ENCODE data around the gene POLD2.

GRCh38 chr7:44150966-44151941, 27.9 kb upstream of the POLD2 start:
- TF ChIP-seq, protein P1, sequence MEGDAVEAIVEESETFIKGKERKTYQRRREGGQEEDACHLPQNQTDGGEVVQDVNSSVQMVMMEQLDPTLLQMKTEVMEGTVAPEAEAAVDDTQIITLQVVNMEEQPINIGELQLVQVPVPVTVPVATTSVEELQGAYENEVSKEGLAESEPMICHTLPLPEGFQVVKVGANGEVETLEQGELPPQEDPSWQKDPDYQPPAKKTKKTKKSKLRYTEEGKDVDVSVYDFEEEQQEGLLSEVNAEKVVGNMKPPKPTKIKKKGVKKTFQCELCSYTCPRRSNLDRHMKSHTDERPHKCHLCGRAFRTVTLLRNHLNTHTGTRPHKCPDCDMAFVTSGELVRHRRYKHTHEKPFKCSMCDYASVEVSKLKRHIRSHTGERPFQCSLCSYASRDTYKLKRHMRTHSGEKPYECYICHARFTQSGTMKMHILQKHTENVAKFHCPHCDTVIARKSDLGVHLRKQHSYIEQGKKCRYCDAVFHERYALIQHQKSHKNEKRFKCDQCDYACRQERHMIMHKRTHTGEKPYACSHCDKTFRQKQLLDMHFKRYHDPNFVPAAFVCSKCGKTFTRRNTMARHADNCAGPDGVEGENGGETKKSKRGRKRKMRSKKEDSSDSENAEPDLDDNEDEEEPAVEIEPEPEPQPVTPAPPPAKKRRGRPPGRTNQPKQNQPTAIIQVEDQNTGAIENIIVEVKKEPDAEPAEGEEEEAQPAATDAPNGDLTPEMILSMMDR (IDR thresholded peaks at IDR 0.05): no peak
- no peak for TF ChIP-seq EP300 (IDR thresholded peaks at IDR 0.05)
- TF ChIP-seq POLR2A (IDR thresholded peaks at IDR 0.05): no peak
- no peak for TF ChIP-seq POLR2AphosphoS5 (IDR thresholded peaks at IDR 0.05)

Measured in suprapubic skin (tissue), 4 donors.